Globus pallidus (tissue), 1 donor: ENCODE data around the gene TSEN54.

Experiments
- DNase-seq: peaks from one replicate; pipeline ENCODE4 v3.0.0-alpha.2; 2015; ENCODE audit warnings: low spot score

Gene TSEN54

DNA sequence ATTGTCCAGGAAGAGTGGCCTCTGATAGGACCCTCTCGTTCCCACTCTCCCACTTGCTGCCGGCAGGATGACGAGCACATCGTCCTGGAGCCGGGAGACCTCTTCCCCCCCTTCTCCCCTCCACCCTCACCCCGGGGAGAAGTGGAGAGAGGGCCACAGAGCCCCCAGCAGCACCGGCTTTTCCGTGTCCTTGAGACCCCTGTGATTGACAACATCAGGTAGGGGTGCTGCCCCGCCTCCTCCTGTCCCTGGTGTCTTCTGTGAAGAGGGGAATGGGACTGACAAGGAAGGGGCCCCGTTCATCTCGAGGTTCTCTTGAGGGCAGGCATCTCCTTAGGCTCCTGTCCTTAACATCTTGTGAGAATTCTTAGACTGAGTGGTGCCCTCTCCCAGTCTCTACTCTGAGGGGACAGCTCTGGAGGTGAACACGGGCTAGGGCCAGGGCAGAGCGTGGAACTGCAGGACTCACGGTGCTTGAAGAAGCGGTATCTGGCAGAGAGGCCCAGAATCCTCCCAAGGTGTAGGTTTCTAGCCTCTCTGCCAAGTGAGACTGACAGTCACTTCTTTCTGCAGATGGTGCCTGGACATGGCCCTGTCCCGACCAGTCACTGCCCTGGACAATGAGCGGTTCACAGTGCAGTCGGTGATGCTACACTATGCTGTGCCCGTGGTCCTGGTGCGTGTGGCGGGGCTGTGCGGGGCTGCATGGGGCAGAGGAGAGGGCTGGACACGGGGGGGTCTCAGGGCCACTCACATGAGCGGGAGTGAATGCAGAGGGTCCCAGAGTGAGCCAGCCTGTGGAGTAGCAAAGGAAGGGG lies 27.4 kb upstream of the TSEN54 start:
- DNase-seq: peak; percentile 35

DNA sequence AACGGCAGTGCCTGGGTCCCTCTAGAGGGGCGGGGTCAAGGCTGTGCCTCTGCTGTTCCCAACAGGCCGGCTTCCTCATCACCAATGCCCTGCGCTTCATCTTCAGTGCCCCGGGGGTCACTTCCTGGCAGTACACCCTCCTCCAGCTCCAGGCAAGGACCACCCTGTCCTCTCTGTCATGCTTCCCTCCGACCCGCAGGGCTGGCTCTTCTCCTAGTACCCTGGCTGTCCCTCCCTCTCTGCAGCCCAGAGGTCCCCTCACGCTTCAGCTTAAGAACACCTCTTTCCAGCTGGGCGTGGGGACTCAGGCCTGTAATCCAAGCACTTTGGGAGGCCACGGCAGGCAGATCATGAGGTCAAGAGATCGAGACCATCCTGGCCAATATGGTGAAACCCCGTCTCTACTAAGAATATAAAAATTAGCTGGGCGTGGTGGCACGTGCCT lies 26.8 kb upstream of the TSEN54 start:
- no peak for DNase-seq

DNA sequence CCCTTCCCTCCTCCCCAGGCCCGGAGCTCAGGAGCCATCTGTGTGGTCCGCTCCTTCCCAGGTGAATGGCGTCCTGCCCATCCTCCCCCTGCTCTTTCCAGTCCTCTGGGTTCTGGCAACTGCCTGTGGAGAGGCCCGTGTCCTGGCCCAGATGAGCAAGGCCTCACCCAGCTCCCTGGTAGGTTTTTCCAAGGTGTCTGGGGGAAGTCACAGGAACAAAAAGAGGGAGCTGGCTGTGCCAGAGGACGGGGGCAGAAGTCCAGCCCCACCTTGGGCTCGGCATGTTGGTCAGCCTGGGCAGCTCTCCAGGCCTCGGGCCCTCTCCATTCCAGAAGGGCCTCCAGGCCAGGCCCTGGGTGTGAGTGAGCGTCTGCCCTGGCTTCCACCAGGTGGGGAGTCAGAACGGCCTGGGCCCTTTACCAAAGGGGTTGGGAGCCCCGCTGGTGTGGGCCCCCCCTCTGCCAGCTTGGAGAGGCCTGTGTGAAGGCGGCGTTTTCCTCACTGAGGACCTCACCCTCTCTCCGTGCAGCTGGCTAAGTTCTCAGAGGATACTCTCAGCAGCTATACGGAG lies 26.1 kb upstream of the TSEN54 start:
- DNase-seq: no peak

DNA sequence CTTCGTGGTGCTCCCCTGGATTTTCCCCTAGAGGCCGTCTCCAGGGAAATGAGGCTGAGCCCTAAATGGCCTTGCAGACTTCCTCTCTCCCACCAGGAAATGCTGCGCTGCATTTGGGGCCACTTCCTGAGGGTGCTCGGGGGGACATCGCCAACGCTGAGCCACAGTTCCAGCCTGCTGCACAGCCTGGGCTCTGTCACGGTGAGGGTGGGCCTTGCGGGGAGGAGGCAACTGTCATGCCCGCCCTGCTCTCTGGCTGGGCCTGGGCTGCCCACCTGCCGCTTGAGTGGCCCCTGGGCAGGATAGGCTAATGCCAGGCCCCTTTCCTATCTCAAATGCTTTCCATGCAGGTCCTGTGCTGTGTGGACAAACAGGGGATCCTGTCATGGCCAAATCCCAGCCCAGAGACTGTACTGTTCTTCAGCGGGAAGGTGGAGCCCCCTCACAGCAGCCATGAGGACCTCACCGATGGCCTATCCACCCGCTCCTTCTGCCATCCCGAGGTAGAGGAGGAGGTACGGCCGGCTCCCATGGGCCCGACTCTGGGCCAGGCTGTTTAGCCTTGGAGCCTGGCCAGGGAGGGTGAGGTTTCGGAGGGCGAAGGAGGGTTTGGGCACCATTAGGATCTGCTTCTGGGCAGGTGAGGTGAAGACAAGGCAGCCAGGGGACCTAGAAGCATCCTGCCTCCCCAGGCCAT lies 25.2 kb upstream of the TSEN54 start:
- no peak for DNase-seq

- no peak for DNase-seq
Observed at GRCh38 chr17:75491680-75492079, 24.6 kb upstream of the TSEN54 start.

GRCh38 chr17:75492555-75493168 lies 23.7 kb upstream of the TSEN54 start:
- DNase-seq: no peak

GRCh38 chr17:75493476-75494129 lies 22.7 kb upstream of the TSEN54 start:
- DNase-seq: no peak

- no peak for DNase-seq
Observed at GRCh38 chr17:75494326-75494877, 21.9 kb upstream of the TSEN54 start.

GRCh38 chr17:75496005-75496404 lies 20.3 kb upstream of the TSEN54 start:
- DNase-seq: no peak

GRCh38 chr17:75498039-75498725 lies 18.1 kb upstream of the TSEN54 start:
- no peak for DNase-seq

- DNase-seq: no peak
Observed at GRCh38 chr17:75498726-75499213, 17.6 kb upstream of the TSEN54 start.

- no peak for DNase-seq
Observed at GRCh38 chr17:75499313-75500022, 16.9 kb upstream of the TSEN54 start.

- no peak for DNase-seq
Observed at GRCh38 chr17:75500419-75501216, 15.7 kb upstream of the TSEN54 start.

DNA sequence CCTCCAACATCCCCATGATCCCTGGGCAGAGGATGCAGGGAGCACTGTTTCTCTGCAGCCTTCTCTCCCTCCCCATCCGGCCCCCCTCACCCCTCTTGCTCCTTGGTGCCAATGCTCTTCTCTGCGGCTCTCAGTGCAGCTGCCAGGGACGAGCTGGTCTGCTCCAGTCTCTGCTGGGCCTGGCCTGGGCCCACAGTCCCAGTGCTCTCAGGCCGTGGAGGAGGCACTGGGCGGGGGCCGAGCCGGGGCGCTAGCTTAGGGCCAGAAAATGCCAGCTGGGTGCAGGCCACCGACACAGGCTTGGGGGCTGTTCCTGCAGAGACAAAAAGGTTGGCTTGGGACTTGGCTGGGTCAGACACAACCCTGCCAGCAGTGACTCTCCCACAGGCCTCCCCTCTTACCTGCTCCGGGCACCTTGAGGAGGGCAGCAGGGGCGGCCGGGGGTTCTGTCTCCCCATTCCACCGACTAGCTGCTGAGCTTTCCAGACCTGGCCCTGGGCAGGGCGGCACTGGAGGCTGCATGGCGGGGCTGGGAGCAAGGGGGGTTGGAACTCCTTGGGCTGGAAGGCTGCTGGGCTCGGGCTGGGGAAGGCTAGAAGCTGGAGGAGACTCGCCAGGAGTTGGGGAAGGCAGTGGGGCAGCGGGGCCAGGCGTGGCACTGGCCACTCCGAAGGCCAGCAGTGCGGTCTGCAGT lies 14.8 kb upstream of the TSEN54 start:
- DNase-seq: peak; percentile 93

DNA sequence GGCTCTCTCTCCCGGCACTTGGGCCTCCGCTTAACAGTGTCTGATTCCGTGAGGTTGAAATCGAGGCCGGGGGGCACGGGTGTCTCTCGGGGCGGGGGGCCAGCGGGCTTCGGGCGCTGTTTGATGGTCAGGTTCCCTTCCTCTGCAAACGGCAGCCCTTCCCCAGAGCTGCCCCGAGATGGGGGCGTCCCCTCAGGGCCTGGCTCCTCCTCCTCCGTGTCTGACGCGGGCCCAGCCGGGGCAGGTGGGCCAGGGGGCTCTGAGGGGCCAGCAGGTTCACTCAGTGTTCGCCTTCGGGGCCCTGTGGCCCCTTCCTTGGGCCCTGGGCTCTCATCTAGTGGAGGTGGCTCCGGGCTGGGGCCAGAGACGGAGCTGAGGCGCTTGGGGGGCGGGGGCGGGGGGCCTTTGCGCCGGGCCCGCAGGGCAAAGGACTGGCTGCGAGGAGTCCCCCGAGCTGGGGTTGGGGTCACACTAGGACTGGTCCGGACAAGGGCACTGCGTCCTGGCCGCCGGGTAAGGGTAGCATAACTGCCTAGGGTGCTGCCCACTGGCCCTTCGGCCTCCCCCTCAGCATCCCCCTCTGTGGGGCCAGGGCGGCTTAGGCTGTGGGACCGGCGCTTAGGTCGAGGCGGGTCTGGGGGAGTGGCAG lies 14.1 kb upstream of the TSEN54 start:
- DNase-seq: no peak

DNA sequence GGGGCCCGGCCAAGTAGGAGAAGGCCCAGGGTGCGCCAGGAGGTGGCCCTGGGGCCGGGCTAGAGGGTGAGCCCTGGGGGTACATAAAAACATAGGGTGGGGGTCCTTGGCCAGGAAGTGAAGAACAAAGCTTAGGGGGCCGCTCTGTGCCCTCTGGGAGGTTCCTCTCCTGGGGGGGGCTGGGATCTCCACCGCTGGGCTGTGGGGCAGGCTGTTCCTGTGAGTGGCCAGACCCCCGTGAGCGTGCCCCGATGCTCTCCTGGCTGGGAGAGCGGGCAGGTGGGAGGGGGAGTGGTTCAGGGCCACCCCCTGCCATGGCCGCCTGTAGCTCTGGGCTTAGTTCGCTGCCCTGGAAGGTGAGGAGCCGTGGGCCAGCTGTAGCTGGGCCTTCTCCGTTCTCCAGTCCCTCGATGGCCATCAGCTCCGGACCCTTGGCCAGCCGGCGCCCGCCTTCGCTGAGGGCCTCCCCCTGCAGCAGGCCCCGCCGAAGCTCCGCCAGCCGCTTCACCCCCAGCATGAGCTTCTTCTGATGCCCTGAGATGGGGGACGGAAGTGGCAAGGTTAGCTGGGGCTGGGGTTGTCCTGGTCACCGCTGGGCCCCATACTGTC lies 13.5 kb upstream of the TSEN54 start:
- DNase-seq: no peak

- DNase-seq: no peak
Observed at GRCh38 chr17:75503337-75503950, 12.9 kb upstream of the TSEN54 start.

- DNase-seq: no peak
Observed at GRCh38 chr17:75503976-75504346, 12.4 kb upstream of the TSEN54 start.
